Endothelial cell of hepatic sinusoid (primary cell): ENCODE data around the gene POLR2A.

Experiments used
- in situ Hi-C: cut with HindIII; loops from 2 replicates; pipeline ENCODE4 v1.10.0; 2017; ENCODE audit warnings: low sequenced_read_pairs

Gene POLR2A

GRCh38 chr17:7548585-7549400 is 64.6 kb downstream of the POLR2A start, which contains the start of gene TNFSF12:
Gene TNFSF12 (plus strand): TSS chr17:7549058. CDS start chr17:7549154, 96 bp downstream.
- in situ Hi-C loops: no loop called here
